SK-N-SH (cell line): Measurements from ENCODE around the gene CBS. TPM values are rescaled to one million over a fixed set of nuclear protein-coding genes. Genes with fewer than 3 reads are reported as not detected.
"Not testable (repeated sequence)": the region's sequence is repeated elsewhere in the genome, so short reads cannot be mapped to it uniquely, and the experiment has no call there.

ENCODE experiments used
- CTCF ChIA-PET: fragments of 300-600, 350-600 bp; formaldehyde crosslinking; extraction: SDS; loops from one replicate; lab custom pipeline; 2021; lab: Yijun Ruan, JAX
- POLR2A ChIA-PET: fragments of 350-600 bp; sonication (Branson Sonifier 250); formaldehyde crosslinking; extraction: SDS; loops from one replicate; lab custom pipeline; 2020; ENCODE audit warnings: antibody characterized with exemption, inconsistent platforms; lab: Yijun Ruan, JAX
- DNase-seq: peaks from one replicate; pipeline ENCODE4 v3.0.0; 2012
- H2AFZ ChIP-seq: fragments of 200-600 bp; sonication (generic); 2 replicates; pipeline ENCODE4 v1.8.1; 2016; ENCODE audit warnings: antibody characterized with exemption, mild to moderate bottlenecking, low read depth
- H3F3A ChIP-seq: fragments of 200-600 bp; sonication (generic); replicated peaks from 2 replicates; pipeline ENCODE3; 2016; ENCODE audit warnings: antibody characterized with exemption, mild to moderate bottlenecking; ENCODE audit not compliant: insufficient read depth
- H3K27ac ChIP-seq, 2 experiments: fragments of 200-500 bp in 1 of 2; fragments of 200-600 bp in 1 of 2; sonication (Bioruptor generic) in 1 of 2; sonication (generic), shearing (Covaris generic) in 1 of 2; 2 replicates each; pipeline versions ENCODE4 v1.5.1 to v1.6.1; 2014 to 2016; ENCODE audit warnings: low read depth in 2 of 2, inconsistent platforms in 1 of 2, low read length in 1 of 2, mild to moderate bottlenecking in 1 of 2, mixed read lengths in 1 of 2
- H3K27me3 ChIP-seq: fragments of 200-600 bp; sonication (generic), shearing (Covaris generic); 2 replicates; pipeline ENCODE4 v1.6.1; 2016; ENCODE audit warnings: mixed run types; ENCODE audit not compliant: insufficient read depth
- H3K36me3 ChIP-seq, 2 experiments: fragments of 200-500 bp in 1 of 2; fragments of 200-600 bp in 1 of 2; sonication (Bioruptor generic) in 1 of 2; sonication (generic) in 1 of 2; replicated peaks in 1 of 2; 2 replicates each; pipeline versions ENCODE3 to v1.5.1; 2014 to 2016; ENCODE audit warnings: low read length in 1 of 2, mild to moderate bottlenecking in 1 of 2; ENCODE audit not compliant: insufficient read depth in 2 of 2, control insufficient read depth in 1 of 2
- H3K4me1 ChIP-seq, 2 experiments: fragments of 200-500 bp in 1 of 2; fragments of 200-600 bp in 1 of 2; sonication (Bioruptor generic) in 1 of 2; sonication (generic), shearing (Covaris generic) in 1 of 2; 2 replicates each; pipeline versions ENCODE4 v1.5.1 to v1.6.1; 2014 to 2016; ENCODE audit warnings: low read depth in 1 of 2, low read length in 1 of 2, mixed run types in 1 of 2; ENCODE audit not compliant: insufficient read depth in 2 of 2, control insufficient read depth in 1 of 2
- H3K4me2 ChIP-seq: fragments of 200-600 bp; sonication (generic), shearing (Covaris generic); 2 replicates; pipeline ENCODE4 v1.6.1; 2017; ENCODE audit warnings: mixed run types
- H3K4me3 ChIP-seq, 2 experiments: fragments of 200-500 bp in 1 of 2; fragments of 200-600 bp in 1 of 2; sonication (Bioruptor generic) in 1 of 2; sonication (generic), shearing (Covaris generic) in 1 of 2; 2 replicates each; pipeline versions ENCODE4 v1.5.1 to v1.8.1; 2014 to 2016; ENCODE audit warnings: low read depth in 2 of 2, inconsistent platforms in 1 of 2, low read length in 1 of 2, mild to moderate bottlenecking in 1 of 2, mixed read lengths in 1 of 2, moderate library complexity in 1 of 2
- H3K79me2 ChIP-seq: fragments of 200-600 bp; sonication (generic); 2 replicates; pipeline ENCODE4 v1.8.1; 2017; ENCODE audit warnings: mild to moderate bottlenecking; ENCODE audit not compliant: insufficient read depth
- H3K9ac ChIP-seq: fragments of 200-600 bp; sonication (generic); 2 replicates; pipeline ENCODE4 v1.6.1; 2017; ENCODE audit warnings: mixed run types
- H3K9me2 ChIP-seq: fragments of 200-600 bp; sonication (generic); 2 replicates; pipeline ENCODE4 v1.6.1; 2017; ENCODE audit warnings: mixed run types
- H3K9me3 ChIP-seq: fragments of 200-600 bp; sonication (generic); 2 replicates; pipeline ENCODE4 v1.6.1; 2017; ENCODE audit warnings: mixed run types, mild to moderate bottlenecking, moderate library complexity
- H4K20me1 ChIP-seq: fragments of 200-600 bp; sonication (generic); 2 replicates; pipeline ENCODE4 v1.6.1; 2017; ENCODE audit warnings: mild to moderate bottlenecking, mixed run types; ENCODE audit not compliant: insufficient read depth
- WGBS: methylation state at CpG from one replicate; pipeline ENCODE4 v1.1.6; 2017; ENCODE audit warnings: low lambda C conversion rate; 5-methylcytosine and 5-hydroxymethylcytosine counted together
- polyA plus RNA-seq, 3 experiments: library from polyadenylated mRNA; depleted of rRNA; stranded (reverse); fragments of >200 nt; gene quantifications; 2 replicates each; pipeline ENCODE4 v1.2.3, GENCODE V29; 2012

Gene CBS
- polyA plus RNA-seq, 1 of the 3 experiments (the other 2 are of a cell fraction): 15.1 TPM

DNA sequence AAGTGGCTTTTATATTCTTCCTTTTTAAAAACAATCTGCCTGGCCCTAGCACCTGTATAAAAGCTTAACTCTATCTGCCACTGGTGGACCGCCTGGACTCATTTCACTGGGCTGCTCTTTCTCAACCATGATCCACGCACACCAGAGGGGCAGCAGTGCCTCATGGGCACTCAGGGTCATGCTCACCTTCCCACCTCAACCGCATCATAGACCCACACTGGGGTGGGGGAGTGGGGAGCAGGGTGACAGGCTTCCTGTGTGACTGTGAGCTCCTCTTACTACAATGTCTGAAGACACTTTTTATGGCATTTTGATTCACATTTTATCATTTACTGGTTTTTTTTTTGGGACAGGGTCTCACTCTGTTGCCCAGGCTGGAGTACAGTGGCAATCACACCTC is 15.3 kb upstream of the CBS start:
- H3K4me2 ChIP-seq, H4K20me1 ChIP-seq, H3K27me3 ChIP-seq, H3K36me3 ChIP-seq, H3F3A ChIP-seq, DNase-seq, H2AFZ ChIP-seq, H3K4me3 ChIP-seq, CTCF ChIA-PET, H3K79me2 ChIP-seq, H3K9me2 ChIP-seq, H3K4me1 ChIP-seq, POLR2A ChIA-PET, H3K27ac ChIP-seq, H3K9ac ChIP-seq, H3K9me3 ChIP-seq: not testable (repeated sequence)
- no CpG with 5 or more reads among the region's 3 CpGs for WGBS

- H3K4me3 ChIP-seq, H4K20me1 ChIP-seq, CTCF ChIA-PET, DNase-seq, H3K79me2 ChIP-seq, H3K9me3 ChIP-seq, H3K9ac ChIP-seq, H3K9me2 ChIP-seq, H3K27me3 ChIP-seq, H3K27ac ChIP-seq, H3K4me1 ChIP-seq, H2AFZ ChIP-seq, H3K36me3 ChIP-seq, POLR2A ChIA-PET, H3K4me2 ChIP-seq, H3F3A ChIP-seq: not testable (repeated sequence)
- WGBS: no CpG with 5 or more reads among the region's 17 CpGs
Observed at GRCh38 chr21:43089463-43089862, 13.8 kb upstream of the CBS start.

- H3F3A ChIP-seq, H3K79me2 ChIP-seq, H3K36me3 ChIP-seq, CTCF ChIA-PET, H3K27ac ChIP-seq, H4K20me1 ChIP-seq, DNase-seq, H3K9me3 ChIP-seq, H3K9me2 ChIP-seq, H3K27me3 ChIP-seq, POLR2A ChIA-PET, H3K9ac ChIP-seq, H3K4me1 ChIP-seq, H3K4me2 ChIP-seq, H3K4me3 ChIP-seq, H2AFZ ChIP-seq: not testable (repeated sequence)
- WGBS: no CpG with 5 or more reads among the region's 24 CpGs
Observed at GRCh38 chr21:43082587-43083300, 7.1 kb upstream of the CBS start.

DNA sequence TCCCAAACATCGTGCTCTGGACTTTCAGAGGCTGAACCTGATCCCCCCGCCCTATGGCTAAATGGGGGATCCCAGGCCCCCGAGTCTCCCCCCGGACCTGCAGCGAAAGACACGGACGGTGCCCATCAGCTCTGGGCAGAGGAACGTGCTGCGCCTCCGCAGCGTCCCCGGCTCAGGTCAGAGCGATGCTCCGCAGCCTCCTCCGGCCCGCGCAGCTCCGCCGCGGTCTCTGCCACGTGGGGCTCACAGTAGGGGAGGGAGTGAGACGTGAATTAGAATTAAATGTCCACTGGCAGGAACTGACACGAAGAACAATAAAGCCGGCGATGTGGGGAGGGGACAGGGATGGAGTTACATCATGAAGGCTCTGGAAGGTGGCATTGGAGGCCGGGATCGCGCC is 1.0 kb upstream of the CBS start:
- POLR2A ChIA-PET, CTCF ChIA-PET, DNase-seq, H2AFZ ChIP-seq, H4K20me1 ChIP-seq, H3K27me3 ChIP-seq, H3K9me3 ChIP-seq, H3K4me1 ChIP-seq, H3K27ac ChIP-seq, H3F3A ChIP-seq, H3K4me3 ChIP-seq, H3K79me2 ChIP-seq, H3K4me2 ChIP-seq, H3K9ac ChIP-seq, H3K36me3 ChIP-seq, H3K9me2 ChIP-seq: not testable (repeated sequence)
- no CpG with 5 or more reads among the region's 28 CpGs for WGBS

DNA sequence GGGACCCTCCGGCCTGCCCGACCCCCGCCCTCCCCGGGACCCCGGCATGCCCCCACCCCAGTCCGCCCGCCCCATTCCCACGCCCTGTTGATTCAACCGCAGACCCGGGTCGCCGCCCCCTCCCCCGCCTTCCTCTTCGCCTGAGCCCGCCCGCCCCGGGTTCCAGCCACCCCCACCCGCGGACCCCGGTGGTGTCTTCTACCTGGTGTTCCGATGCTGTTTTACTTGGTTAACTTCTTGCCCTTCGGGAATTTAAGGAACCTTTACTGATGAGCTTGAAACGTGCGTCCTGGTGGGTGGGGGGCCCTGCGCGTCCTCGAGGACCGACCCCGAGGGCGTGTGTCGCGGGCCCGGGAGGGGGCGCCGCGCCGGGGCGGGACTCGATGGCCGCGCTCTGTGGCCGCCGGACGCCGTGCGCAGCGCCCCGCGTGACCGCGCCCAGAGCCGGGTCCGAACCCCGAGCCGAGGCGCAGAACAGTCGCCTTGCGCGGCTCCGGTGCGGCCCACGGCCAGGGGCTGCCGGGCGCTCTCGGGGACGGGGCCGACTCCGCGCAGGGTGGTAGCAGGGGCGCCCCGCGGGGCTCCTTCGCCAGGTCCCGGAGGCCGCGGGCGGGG is 495 bp upstream of the CBS start:
- CTCF ChIA-PET: not testable (repeated sequence)

DNA sequence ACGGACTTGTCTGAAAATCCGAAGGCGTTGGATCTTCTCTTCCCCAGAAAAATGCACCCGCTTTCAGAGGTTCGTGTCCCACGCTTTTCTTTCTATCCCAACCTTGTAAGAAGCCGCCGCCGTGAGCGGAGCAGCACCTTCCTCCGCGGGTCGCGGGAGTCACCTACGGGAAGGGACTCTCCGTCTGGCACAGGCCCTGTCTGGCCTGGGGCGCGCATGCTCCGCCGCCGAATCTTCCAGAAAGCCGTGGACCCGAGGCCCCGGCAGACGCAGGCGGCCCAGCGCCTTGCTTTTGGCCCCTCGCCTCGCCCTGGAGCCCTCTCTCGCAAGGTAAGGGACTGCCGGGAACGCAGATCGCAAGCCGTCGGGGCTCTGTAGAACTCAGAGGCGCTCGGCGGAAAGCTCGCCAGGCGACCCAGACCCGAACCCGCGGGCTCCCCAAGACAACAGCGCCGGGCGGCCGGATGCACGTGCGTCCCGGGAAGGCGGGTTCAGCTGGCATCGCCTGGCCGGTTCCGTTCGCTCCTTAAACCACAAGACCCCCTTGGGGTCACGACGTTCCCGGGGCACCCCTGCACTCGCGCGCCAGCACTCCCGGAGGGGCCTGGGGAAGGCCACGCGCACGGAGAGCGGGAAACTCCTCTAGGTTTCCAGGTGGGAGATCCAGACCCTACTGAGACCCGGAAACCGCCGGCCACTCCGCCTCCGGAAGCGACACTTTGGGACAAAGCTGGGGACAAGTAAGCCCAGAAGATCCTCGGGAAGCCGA is 1.1 kb downstream of the CBS start:
- H3K79me2 ChIP-seq, H3K27me3 ChIP-seq, POLR2A ChIA-PET, H3K27ac ChIP-seq, H4K20me1 ChIP-seq, H3K9me2 ChIP-seq, H3K9me3 ChIP-seq, H2AFZ ChIP-seq, H3K36me3 ChIP-seq, H3K4me2 ChIP-seq, H3F3A ChIP-seq, H3K4me1 ChIP-seq, DNase-seq, H3K4me3 ChIP-seq, CTCF ChIA-PET, H3K9ac ChIP-seq: not testable (repeated sequence)
- WGBS: no CpG with 5 or more reads among the region's 74 CpGs

More for the DNA sequence above, 495 bp upstream of the CBS start:
- H3K27ac ChIP-seq, H3K4me2 ChIP-seq, H3K9me2 ChIP-seq, H3K36me3 ChIP-seq, H4K20me1 ChIP-seq, DNase-seq, H3K4me3 ChIP-seq, H3K79me2 ChIP-seq, H3F3A ChIP-seq, H3K27me3 ChIP-seq, POLR2A ChIA-PET, H3K9ac ChIP-seq, H2AFZ ChIP-seq, H3K9me3 ChIP-seq, H3K4me1 ChIP-seq: not testable (repeated sequence)
- WGBS: no CpG with 5 or more reads among the region's 77 CpGs
